Spleen (tissue), 11 donors: ENCODE data around the gene RFX3. TPM values are rescaled to one million over a fixed set of nuclear protein-coding genes. Genes with fewer than 3 reads are reported as not detected.

Source experiments
- DNase-seq: peaks from one replicate; pipeline ENCODE4 v3.0.0-alpha.2; 2020
- H3K27ac ChIP-seq, 8 donors: fragments of 200-600 bp; sonication (generic) in 7 of 8; 1 replicate in 4 of 8; 2 replicates in 4 of 8; pipeline versions ENCODE4 v1.5.0 to v1.8.0; 2016 to 2021; ENCODE audit warnings: inconsistent platforms in 4 of 8, mild to moderate bottlenecking in 4 of 8, moderate library complexity in 1 of 8
- H3K27me3 ChIP-seq, 7 donors: fragments of 200-600 bp; sonication (generic) in 6 of 7; replicated peaks in 1 of 7; 1 replicate in 4 of 7; 2 replicates in 3 of 7; pipeline versions ENCODE4 v1.5.0 to v1.8.0; 2016 to 2021; ENCODE audit warnings: inconsistent platforms in 3 of 7, mild to moderate bottlenecking in 1 of 7
- H3K36me3 ChIP-seq, 6 donors: fragments of 200-600 bp; sonication (generic) in 5 of 6; 1 replicate in 4 of 6; 2 replicates in 2 of 6; pipeline versions ENCODE4 v1.5.0 to v1.8.0; 2016 to 2021; ENCODE audit warnings: inconsistent platforms in 2 of 6
- H3K4me1 ChIP-seq, 6 donors: fragments of 200-600 bp; sonication (generic) in 5 of 6; 1 replicate in 3 of 6; 2 replicates in 3 of 6; pipeline versions ENCODE4 v1.5.0 to v1.8.0; 2016 to 2021; ENCODE audit warnings: inconsistent platforms in 3 of 6
- H3K4me3 ChIP-seq, 8 donors: fragments of 200-600 bp; sonication (generic) in 7 of 8; 1 replicate in 4 of 8; 2 replicates in 4 of 8; pipeline versions ENCODE4 v1.5.0 to v1.8.0; 2016 to 2021; ENCODE audit warnings: inconsistent platforms in 4 of 8, mild to moderate bottlenecking in 4 of 8, moderate library complexity in 2 of 8
- H3K9me3 ChIP-seq, 8 donors: fragments of 200-600 bp; sonication (generic) in 7 of 8; 1 replicate in 4 of 8; 2 replicates in 4 of 8; pipeline versions ENCODE4 v1.5.0 to v1.8.0; 2016 to 2021; ENCODE audit warnings: inconsistent platforms in 4 of 8
- CTCF ChIP-seq, 11 experiments: fragments of 200-600 bp in 7 of 11; fragments of 450-650 bp in 4 of 11; sonication (generic) in 4 of 11; IDR thresholded peaks in 8 of 11; conservative IDR thresholded peaks in 3 of 11; 1 replicate in 7 of 11; 2 replicates in 4 of 11; pipeline versions ENCODE4 v1.4.0 to v1.8.0; 2016 to 2021; ENCODE audit warnings: antibody characterized with exemption in 11 of 11, inconsistent platforms in 4 of 11, mild to moderate bottlenecking in 1 of 11
- POLR2A ChIP-seq, 3 donors: fragments of 450-650 bp; IDR thresholded peaks; one replicate each; pipeline ENCODE4 v1.5.1; 2017; ENCODE audit warnings: antibody characterized with exemption in 3 of 3, mild to moderate bottlenecking in 1 of 3
- POLR2AphosphoS5 ChIP-seq, 3 donors: sonication (generic); formaldehyde crosslinking; IDR thresholded peaks; one replicate each; pipeline ENCODE4 v1.5.1; 2017; ENCODE audit warnings: antibody characterized with exemption in 3 of 3
- WGBS, 5 donors: extraction: QIAGEN DNeasy Blood & Tissue Kit in 3 of 5; methylation state at CpG; one replicate each; pipeline versions ENCODE4 v1.1.5 to v1.1.7; 2013 to 2018; 5-methylcytosine and 5-hydroxymethylcytosine counted together
- intact Hi-C: fragments of 100-400 bp; cut with DNase I; formaldehyde crosslinking; loops from one replicate; pipeline ENCODE4 v1.15.0; 2023; ENCODE audit warnings: low total_unique reads
- polyA plus RNA-seq, 3 donors: library from polyadenylated mRNA; stranded (reverse); fragments of 200-250 nt; gene quantifications; one replicate each; pipeline ENCODE4 v1.2.1, GENCODE V29; 2013
- total RNA-seq, 7 donors: library from RNA; depleted of rRNA in 3 of 7; stranded (reverse); fragments of >200 nt in 3 of 7; fragmentation: NEBNext Ultra II Directional in 4 of 7; extraction: Animal tissue kit (Norgen Biotek cat#: 25700) in 4 of 7; gene quantifications; one replicate each; pipeline versions ENCODE4 v1.1.0 to v1.2.1, GENCODE V29; 2016 to 2021
- donor health status: healthy with polysubstance abuse.
- donor health status: DM: no; HTN: no; CAD: no; lungs with moderate emphysema.
- donor health status: DM: no; HTN: no; CAD: no.
- donor health status: Bipolar disorder and iron deficiency.
- donor health status: healthy.
- donor health status: DM: no; HTN: no; CAD: no.
- donor health status: DM: yes; HTN: yes; CAD: no.

RFX3 gene
- total and polyA plus RNA-seq, 10 donors, result 2.5 to 25.9 (median 19.1) TPM

- no peak for DNase-seq
- no peak overlapping the region for H3K4me3 ChIP-seq
- TF ChIP-seq CTCF (IDR thresholded peaks at IDR 0.05 in 8 of 11, conservative IDR thresholded peaks at IDR 0.05 in 3 of 11) (no peak), POLR2AphosphoS5 (IDR thresholded peaks at IDR 0.05) (no peak), POLR2A (IDR thresholded peaks at IDR 0.05) (no peak)
- H3K9me3 ChIP-seq, result peaks cover 0 to 12% (median 6%) of the 10 kb centered on the region in 8 donors
- H3K27ac ChIP-seq, result no peak overlapping the region
- intact Hi-C loops, result no loop called here
- peaks cover 0 to 4% (median 0%) of the 10 kb centered on the region in 6 donors for H3K36me3 ChIP-seq
- H3K4me1 ChIP-seq, result peaks cover 0 to 33% (median 0%) of the 10 kb centered on the region in 6 donors
- H3K27me3 ChIP-seq, result no peaks in the 10 kb centered on the region
Measured at GRCh38 chr9:3360245-3360644, 165.6 kb downstream of the RFX3 start.

- Histone ChIP-seq H3K36me3 (peaks cover 0 to 4% (median 0%) of the 10 kb centered on the region in 6 donors), H3K27me3 (no peaks in the 10 kb centered on the region), H3K4me1 (peaks cover 0 to 33% (median 0%) of the 10 kb centered on the region in 6 donors), H3K9me3 (peaks cover 0 to 12% (median 6%) of the 10 kb centered on the region in 8 donors), H3K4me3 (no peak overlapping the region), H3K27ac (no peak overlapping the region)
- no peak for TF ChIP-seq CTCF (IDR thresholded peaks at IDR 0.05 in 8 of 11, conservative IDR thresholded peaks at IDR 0.05 in 3 of 11)
- TF ChIP-seq POLR2A (IDR thresholded peaks at IDR 0.05), result no peak
- TF ChIP-seq POLR2AphosphoS5 (IDR thresholded peaks at IDR 0.05), result no peak
- no peak for DNase-seq
- 89 to 96% (median 93%) methylated on average over 1 of the region's 1 CpG for WGBS, 5 donors
- intact Hi-C loops, result no loop called here
Measured at GRCh38 chr9:3359778-3360177, 166.0 kb downstream of the RFX3 start.

- Histone ChIP-seq H3K27me3 (no peaks in the 10 kb centered on the region), H3K4me3 (no peak overlapping the region), H3K9me3 (peaks cover 0 to 18% (median 8%) of the 10 kb centered on the region in 8 donors), H3K4me1 (peaks cover 0 to 33% (median 0%) of the 10 kb centered on the region in 6 donors), H3K36me3 (peaks cover 0 to 4% (median 0%) of the 10 kb centered on the region in 6 donors), H3K27ac (peak overlapping the region in 2 of 8 donors; percentile 42 to 67)
- TF ChIP-seq POLR2AphosphoS5 (IDR thresholded peaks at IDR 0.05), result no peak
- TF ChIP-seq POLR2A (IDR thresholded peaks at IDR 0.05), result no peak
- no peak for TF ChIP-seq CTCF (IDR thresholded peaks at IDR 0.05 in 8 of 11, conservative IDR thresholded peaks at IDR 0.05 in 3 of 11)
- DNase-seq, result no peak
- 89 to 94% (median 92%) methylated on average over 5 of the region's 5 CpGs for WGBS, 5 donors
- intact Hi-C loops, result no loop called here
Measured at GRCh38 chr9:3359048-3359692, 166.6 kb downstream of the RFX3 start.

- 85 to 91% (median 89%) methylated on average over 3 of the region's 3 CpGs for WGBS, 5 donors
- H3K9me3 ChIP-seq, result peaks cover 0 to 5% (median under 1%) of the 10 kb centered on the region in 8 donors
Measured at GRCh38 chr9:3348169-3348568, 177.6 kb downstream of the RFX3 start.

More at GRCh38 chr9:3348169-3348568, 177.6 kb downstream of the RFX3 start:
- H3K4me1 ChIP-seq, result no peaks in the 10 kb centered on the region
- no peak overlapping the region for H3K4me3 ChIP-seq
- intact Hi-C loops, result no loop called here
- DNase-seq, result no peak
- H3K36me3 ChIP-seq, result peaks cover 0 to 11% (median 0%) of the 10 kb centered on the region in 6 donors
- TF ChIP-seq POLR2A (IDR thresholded peaks at IDR 0.05) (no peak), POLR2AphosphoS5 (IDR thresholded peaks at IDR 0.05) (no peak), CTCF (IDR thresholded peaks at IDR 0.05 in 8 of 11, conservative IDR thresholded peaks at IDR 0.05 in 3 of 11) (no peak)
- no peak overlapping the region for H3K27ac ChIP-seq
- H3K27me3 ChIP-seq, result no peaks in the 10 kb centered on the region
